HCT116 (cell line): ENCODE measurements around the gene HEPACAM2.

Experiments used
- CTCF ChIP-seq, 3 experiments: fragments of 200-600 bp in 1 of 3; sonication (generic) in 1 of 3; IDR thresholded peaks in 2 of 3; conservative IDR thresholded peaks in 1 of 3; 2 replicates each; pipeline ENCODE4 v1.5.1; 2012 to 2017; ENCODE audit warnings: low read depth in 2 of 3, low read length in 2 of 3, antibody characterized with exemption in 1 of 3, borderline replicate concordance in 1 of 3, control low read depth in 1 of 3, mild to moderate bottlenecking in 1 of 3, mixed read lengths in 1 of 3, mixed run types in 1 of 3, moderate library complexity in 1 of 3; ENCODE audit not compliant: insufficient read depth in 1 of 3
- ELF1 ChIP-seq: IDR thresholded peaks from 2 replicates; pipeline ENCODE4 v1.6.1; 2012; ENCODE audit warnings: low read depth, borderline replicate concordance
- EZH2 ChIP-seq: fragments of 200-600 bp; sonication (generic); IDR thresholded peaks from 2 replicates; pipeline ENCODE4 v1.6.1; 2017; ENCODE audit warnings: antibody characterized with exemption, mixed run types
- EZH2phosphoT487 ChIP-seq: fragments of 200-600 bp; IDR thresholded peaks from 2 replicates; pipeline ENCODE4 v1.6.1; 2018; ENCODE audit warnings: antibody characterized with exemption, borderline replicate concordance
- FOSL1 ChIP-seq: IDR thresholded peaks from 2 replicates; pipeline ENCODE4 v1.6.1; 2012; ENCODE audit warnings: low read depth
- REST ChIP-seq: IDR thresholded peaks from 2 replicates; pipeline ENCODE4 v1.6.1; 2012; ENCODE audit warnings: low read depth
- SIN3A ChIP-seq: IDR thresholded peaks from 2 replicates; pipeline ENCODE4 v1.6.1; 2012; ENCODE audit warnings: low read depth
- YY1 ChIP-seq: IDR thresholded peaks from 2 replicates; pipeline ENCODE4 v1.6.1; 2011; ENCODE audit warnings: low read length, low read depth, moderate library complexity, mild to moderate bottlenecking; ENCODE audit not compliant: insufficient replicate concordance; ENCODE audit errors: extremely low read depth
- ZNF274 ChIP-seq: fragments of 200-500 bp; sonication (Bioruptor generic); IDR thresholded peaks from 2 replicates; pipeline ENCODE4 v1.6.1; 2014; ENCODE audit warnings: mild to moderate bottlenecking, low read depth, low read length, inconsistent platforms

GRCh38 chr7:93238748-93239147 lies 12.5 kb upstream of the HEPACAM2 start:
- TF ChIP-seq CTCF (IDR thresholded peaks at IDR 0.05 in 2 of 3, conservative IDR thresholded peaks at IDR 0.05 in 1 of 3; ENCODE audit: borderline replicate concordance in 1 of 3, insufficient read depth in 1 of 3, low read depth in 2 of 3, low read length in 2 of 3) = no peak
- TF ChIP-seq EZH2 = no peak
- no peak for TF ChIP-seq SIN3A
- TF ChIP-seq ZNF274 = no peak
- no peak for TF ChIP-seq FOSL1
- TF ChIP-seq ELF1 = no peak
- TF ChIP-seq YY1 = no peak
- no peak for TF ChIP-seq REST
- TF ChIP-seq EZH2phosphoT487 = no peak
